ENCODE data around the gene MORN1.
A peak's percentile ranks its signal among the peaks of the same experiment; 100 is the strongest.

The MORN1 gene

GRCh38 chr1:2388004-2388913, 3.1 kb downstream of the MORN1 start:
- H3F3A ChIP-seq (ENCODE audit: control insufficient read depth, insufficient read depth) = peaks cover 28% of the 10 kb centered on the region
- H4K20me1 ChIP-seq (ENCODE audit: control insufficient read depth, insufficient read depth, low read depth, low read length) = peaks cover 5% of the 10 kb centered on the region; the same call in 1 of the 2 replicates
- peak overlapping the region; percentile 91 for H3K4me2 ChIP-seq (ENCODE audit: low read length)
- peaks cover 38% of the 10 kb centered on the region for H3K79me2 ChIP-seq (ENCODE audit: control insufficient read depth, low read length)
- H3K4me1 ChIP-seq (ENCODE audit: control insufficient read depth, low read length) = peaks cover 50% of the 10 kb centered on the region
- no peaks in the 10 kb centered on the region for H3K9me2 ChIP-seq (replicated peaks; ENCODE audit: control insufficient read depth, low read length)
- peaks cover 38% of the 10 kb centered on the region for H3K36me3 ChIP-seq (ENCODE audit: control insufficient read depth, low read length)
- peak overlapping the region; percentile 95 for H3K4me3 ChIP-seq (ENCODE audit: low read length)
- TF ChIP-seq, protein P1, sequence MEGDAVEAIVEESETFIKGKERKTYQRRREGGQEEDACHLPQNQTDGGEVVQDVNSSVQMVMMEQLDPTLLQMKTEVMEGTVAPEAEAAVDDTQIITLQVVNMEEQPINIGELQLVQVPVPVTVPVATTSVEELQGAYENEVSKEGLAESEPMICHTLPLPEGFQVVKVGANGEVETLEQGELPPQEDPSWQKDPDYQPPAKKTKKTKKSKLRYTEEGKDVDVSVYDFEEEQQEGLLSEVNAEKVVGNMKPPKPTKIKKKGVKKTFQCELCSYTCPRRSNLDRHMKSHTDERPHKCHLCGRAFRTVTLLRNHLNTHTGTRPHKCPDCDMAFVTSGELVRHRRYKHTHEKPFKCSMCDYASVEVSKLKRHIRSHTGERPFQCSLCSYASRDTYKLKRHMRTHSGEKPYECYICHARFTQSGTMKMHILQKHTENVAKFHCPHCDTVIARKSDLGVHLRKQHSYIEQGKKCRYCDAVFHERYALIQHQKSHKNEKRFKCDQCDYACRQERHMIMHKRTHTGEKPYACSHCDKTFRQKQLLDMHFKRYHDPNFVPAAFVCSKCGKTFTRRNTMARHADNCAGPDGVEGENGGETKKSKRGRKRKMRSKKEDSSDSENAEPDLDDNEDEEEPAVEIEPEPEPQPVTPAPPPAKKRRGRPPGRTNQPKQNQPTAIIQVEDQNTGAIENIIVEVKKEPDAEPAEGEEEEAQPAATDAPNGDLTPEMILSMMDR (IDR thresholded peaks at IDR 0.05; ENCODE audit: low read depth, low read length, poor library complexity, severe bottlenecking) = no peak
- TF ChIP-seq EZH2phosphoT487 (IDR thresholded peaks at IDR 0.05; ENCODE audit: borderline replicate concordance, low read length) = no peak
- H3K9me3 ChIP-seq (ENCODE audit: control insufficient read depth, insufficient read depth, low read length) = no peaks in the 10 kb centered on the region
- no peaks in the 10 kb centered on the region for H3K27me3 ChIP-seq (ENCODE audit: control insufficient read depth, low read length)
- H3K27ac ChIP-seq (ENCODE audit: low read depth, low read length) = peak overlapping the region; percentile 96

DNA sequence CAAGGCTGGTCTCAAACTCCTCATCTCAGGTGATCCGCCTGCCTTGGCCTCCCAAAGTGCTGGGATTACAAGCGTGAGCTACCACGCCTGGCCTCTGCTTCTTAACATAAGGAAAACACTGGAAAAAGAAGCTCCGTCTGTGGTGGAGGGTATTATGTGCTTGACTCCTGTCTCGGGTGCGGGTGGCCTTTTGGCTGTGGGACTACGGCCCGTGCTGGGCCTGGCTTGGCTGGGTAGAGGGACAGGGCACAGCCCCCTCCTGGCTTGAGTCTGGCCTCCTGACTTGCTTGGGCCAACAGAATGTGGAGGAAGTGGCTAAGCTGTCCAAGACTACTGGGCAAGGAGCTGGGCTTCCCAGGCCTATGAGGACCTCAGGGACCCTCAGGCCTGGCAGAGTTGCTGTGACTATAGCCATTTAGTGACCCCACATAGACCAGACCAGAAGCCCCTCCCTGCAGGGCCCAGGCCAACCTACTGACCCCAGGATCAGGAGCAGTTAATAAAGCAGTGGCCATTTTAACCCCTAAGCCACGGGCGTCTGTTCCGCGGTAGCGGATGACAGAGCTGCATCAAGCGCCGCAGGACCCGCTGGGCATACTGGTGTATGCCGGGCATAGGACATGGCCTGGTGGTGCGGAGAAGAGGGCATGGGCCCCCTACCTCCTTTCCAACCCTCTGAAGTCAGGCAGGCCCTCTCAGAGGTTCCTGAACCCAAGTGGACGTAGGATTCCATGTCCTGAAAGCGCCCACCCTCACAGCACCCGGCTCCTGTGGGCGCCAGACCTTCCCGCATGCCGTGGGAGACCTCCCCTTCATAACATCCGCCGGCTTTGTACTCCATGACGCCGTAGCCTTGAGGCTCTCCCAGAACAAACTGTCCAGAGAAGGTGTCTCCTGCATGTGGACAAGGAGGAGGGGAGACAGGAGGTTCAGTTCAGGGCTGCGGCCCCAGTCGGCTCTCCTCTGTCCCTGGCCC, 4.4 kb downstream of the MORN1 start:
- Histone ChIP-seq H3K4me1 (ENCODE audit: control insufficient read depth, low read length) (peaks cover 46% of the 10 kb centered on the region), H3K9me2 (replicated peaks; ENCODE audit: control insufficient read depth, low read length) (no peaks in the 10 kb centered on the region), H3F3A (ENCODE audit: control insufficient read depth, insufficient read depth) (peaks cover 28% of the 10 kb centered on the region), H3K27ac (ENCODE audit: low read depth, low read length) (peak overlapping the region; percentile 96), H4K20me1 (ENCODE audit: control insufficient read depth, insufficient read depth, low read depth, low read length) (no peaks in the 10 kb centered on the region), H3K36me3 (ENCODE audit: control insufficient read depth, low read length) (peaks cover 26% of the 10 kb centered on the region), H3K9me3 (ENCODE audit: control insufficient read depth, insufficient read depth, low read length) (no peaks in the 10 kb centered on the region), H3K4me3 (ENCODE audit: low read length) (peak overlapping the region; percentile 95), H3K4me2 (ENCODE audit: low read length) (peak overlapping the region; percentile 91), H3K79me2 (ENCODE audit: control insufficient read depth, low read length) (peaks cover 25% of the 10 kb centered on the region), H3K27me3 (ENCODE audit: control insufficient read depth, low read length) (no peaks in the 10 kb centered on the region)
- TF ChIP-seq EZH2phosphoT487 (IDR thresholded peaks at IDR 0.05; ENCODE audit: borderline replicate concordance, low read length) = no peak
- TF ChIP-seq, protein P1 (IDR thresholded peaks at IDR 0.05; ENCODE audit: low read depth, low read length, poor library complexity, severe bottlenecking) = no peak

GRCh38 chr1:2385606-2386280, 5.6 kb downstream of the MORN1 start:
- Histone ChIP-seq H3K4me1 (ENCODE audit: control insufficient read depth, low read length) (peaks cover 47% of the 10 kb centered on the region), H3K27ac (ENCODE audit: low read depth, low read length) (no peak overlapping the region), H4K20me1 (ENCODE audit: control insufficient read depth, insufficient read depth, low read depth, low read length) (no peaks in the 10 kb centered on the region), H3K27me3 (ENCODE audit: control insufficient read depth, low read length) (no peaks in the 10 kb centered on the region), H3K4me2 (ENCODE audit: low read length) (no peak overlapping the region), H3F3A (ENCODE audit: control insufficient read depth, insufficient read depth) (peaks cover 28% of the 10 kb centered on the region), H3K9me3 (ENCODE audit: control insufficient read depth, insufficient read depth, low read length) (no peaks in the 10 kb centered on the region), H3K4me3 (ENCODE audit: low read length) (no peak overlapping the region), H3K9me2 (replicated peaks; ENCODE audit: control insufficient read depth, low read length) (no peaks in the 10 kb centered on the region), H3K79me2 (ENCODE audit: control insufficient read depth, low read length) (peaks cover 16% of the 10 kb centered on the region), H3K36me3 (ENCODE audit: control insufficient read depth, low read length) (peaks cover 21% of the 10 kb centered on the region)
- no peak for TF ChIP-seq EZH2phosphoT487 (IDR thresholded peaks at IDR 0.05; ENCODE audit: borderline replicate concordance, low read length)
- TF ChIP-seq, protein P1 (IDR thresholded peaks at IDR 0.05; ENCODE audit: low read depth, low read length, poor library complexity, severe bottlenecking) = no peak
